Measurements from ENCODE around the gene CLN6.

CLN6 gene
- total RNA-seq: 4.3 to 12.6 (median 7.3) reads per million in 4 donors

DNA sequence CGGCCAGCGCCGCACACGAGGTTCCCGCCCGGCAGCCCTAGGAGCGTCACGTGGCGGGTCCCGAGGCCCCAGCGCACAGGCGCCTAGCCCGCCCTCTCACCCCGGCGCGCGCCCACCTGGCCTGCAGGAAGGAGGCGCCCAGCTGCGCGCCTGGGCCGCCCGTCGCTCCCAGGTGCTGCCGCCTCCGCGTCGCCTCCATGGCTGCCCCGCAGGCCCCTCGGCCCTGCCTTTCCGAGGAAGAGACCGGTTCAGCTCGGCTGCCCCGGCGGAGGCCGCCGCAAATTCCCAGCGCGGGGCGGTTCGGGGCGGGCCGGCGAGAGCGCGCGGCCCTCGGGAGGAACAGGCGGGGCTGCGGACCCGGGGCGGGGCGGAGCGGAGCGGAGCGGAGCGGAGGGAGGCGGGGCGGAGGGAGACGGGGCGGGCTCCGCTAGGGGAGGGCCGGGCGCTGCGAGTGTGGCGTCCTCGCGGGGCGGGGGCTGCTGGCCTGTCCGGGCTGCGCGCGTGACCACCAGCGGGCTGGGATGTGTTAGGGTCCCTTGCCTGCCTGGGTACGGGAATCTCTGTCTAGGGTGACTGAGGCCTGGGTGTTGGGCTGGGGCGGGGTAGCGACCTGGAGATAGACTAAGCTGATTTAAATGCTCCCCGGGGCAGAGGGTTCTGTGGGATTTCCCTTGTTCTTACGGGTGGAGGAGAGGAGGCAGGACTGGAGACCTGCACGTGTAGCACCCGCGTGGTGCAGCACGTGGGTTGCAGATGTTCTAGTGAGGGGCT lies at the start of gene CLN6:
Gene CLN6 (minus strand): TSS at position 343 of the 771 bp plus-strand sequence. CDS start 144 bp downstream, at position 199.
- DNase-seq: peak; percentile 62 to 79 (median 72)

DNA sequence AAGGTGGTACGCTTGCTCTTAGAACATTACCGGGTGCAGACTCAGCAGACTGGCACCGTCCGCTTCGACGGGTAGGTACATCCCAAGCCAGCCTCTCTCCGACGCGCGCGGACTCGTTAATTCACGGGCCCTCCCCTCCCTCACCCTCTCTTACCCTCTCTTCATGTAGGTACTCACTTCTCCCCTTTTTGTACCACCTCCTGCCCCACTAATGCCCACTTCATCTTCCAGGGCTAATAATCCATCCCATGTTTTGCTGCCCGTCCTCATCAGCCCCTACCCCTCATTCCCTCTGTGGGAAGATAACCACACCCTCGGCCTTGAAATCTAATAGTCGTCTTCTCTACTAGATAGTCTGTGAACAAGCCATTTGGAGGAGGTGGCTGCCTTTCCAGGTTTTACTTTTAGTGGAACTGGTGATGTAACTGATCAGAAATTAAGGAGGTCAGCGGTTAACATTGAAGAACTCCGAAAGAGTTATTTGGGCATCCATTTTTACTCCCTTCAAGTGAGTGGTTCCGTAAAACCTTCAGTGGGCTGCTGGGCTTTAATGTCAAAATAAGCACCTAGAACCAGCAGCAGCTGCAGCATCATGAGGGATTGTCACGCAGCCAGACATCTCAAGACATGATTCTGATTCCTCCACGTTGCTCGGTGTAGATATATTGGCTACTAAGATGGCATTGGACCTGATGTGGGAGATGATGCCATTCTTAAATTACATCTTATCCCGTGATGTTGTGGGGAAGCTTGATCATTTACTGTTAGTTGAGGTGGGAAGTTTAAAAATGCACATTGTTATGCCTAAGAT lies 49.3 kb upstream of the CLN6 start:
- DNase-seq: peak in 1 of 5 donors; percentile 11

- peak in 1 of 5 donors; percentile 70 for DNase-seq
Measured at GRCh38 chr15:68278345-68278594, 48.7 kb upstream of the CLN6 start.

- DNase-seq: peak; percentile 78 to 93 (median 85)
Measured at GRCh38 chr15:68277603-68278344, 48.2 kb upstream of the CLN6 start, which contains the start of gene FEM1B. TSS of gene FEM1B (plus strand) at chr15:68277745. CDS start at chr15:68278418, 673 bp downstream.

GRCh38 chr15:68277131-68277602 lies 47.6 kb upstream of the CLN6 start:
- no peak for DNase-seq

GRCh38 chr15:68276668-68277067 lies 47.1 kb upstream of the CLN6 start:
- no peak for DNase-seq

DNA sequence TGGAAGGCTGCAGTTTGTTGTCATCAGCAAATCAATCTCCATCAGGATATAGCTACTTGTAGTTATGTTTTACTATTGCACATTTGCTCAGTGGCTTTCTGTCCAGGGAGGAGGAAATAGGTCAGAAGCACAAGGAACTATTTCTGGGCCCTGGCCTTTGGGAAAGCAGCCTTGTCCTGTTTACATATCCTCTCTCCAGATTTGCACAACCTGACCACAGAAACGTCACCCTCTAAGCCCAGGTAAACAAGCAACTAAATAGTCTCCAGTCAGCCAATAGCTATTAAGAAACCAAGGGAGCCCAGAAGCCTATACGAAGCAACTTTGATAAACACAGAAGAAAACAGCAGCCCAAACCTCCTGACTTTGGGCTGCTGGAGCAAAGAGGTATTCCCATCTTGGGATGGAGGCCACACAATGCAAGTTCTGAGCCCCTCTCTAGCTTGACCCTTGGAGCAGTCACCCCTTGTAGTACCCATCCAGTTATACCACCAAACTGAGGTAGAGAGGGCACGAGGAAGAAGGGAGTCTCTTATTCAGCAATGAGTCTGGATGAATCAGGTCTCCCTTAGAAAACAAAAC lies 45.7 kb upstream of the CLN6 start:
- no peak for DNase-seq

GRCh38 chr15:68274201-68274848 lies 44.8 kb upstream of the CLN6 start:
- no peak for DNase-seq

DNA sequence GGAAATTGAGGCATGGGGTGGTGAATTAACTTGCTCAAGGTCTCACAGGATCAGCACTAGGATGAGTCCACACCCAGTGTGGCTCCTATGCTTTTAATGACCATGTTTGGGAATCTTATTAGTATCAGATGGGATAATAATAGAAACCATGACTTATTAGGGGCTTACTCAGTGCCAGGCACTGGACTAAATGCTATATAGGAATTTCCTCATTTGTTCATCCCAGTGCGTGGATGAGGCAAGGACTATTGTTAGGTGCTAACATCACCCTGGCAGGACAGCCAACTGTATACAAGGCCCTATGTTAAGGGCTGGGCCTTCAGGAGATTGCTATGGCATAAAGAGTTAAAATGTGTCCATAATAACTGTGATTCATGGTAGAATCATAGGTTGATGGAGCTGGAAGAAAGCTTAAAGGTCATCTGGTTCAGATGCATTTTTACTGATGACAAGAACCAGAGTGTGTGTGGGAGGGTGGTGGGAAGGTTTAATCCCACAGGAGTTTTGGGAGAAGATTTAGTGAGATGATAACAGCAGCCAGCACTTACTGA lies 43.3 kb upstream of the CLN6 start:
- no peak for DNase-seq

DNA sequence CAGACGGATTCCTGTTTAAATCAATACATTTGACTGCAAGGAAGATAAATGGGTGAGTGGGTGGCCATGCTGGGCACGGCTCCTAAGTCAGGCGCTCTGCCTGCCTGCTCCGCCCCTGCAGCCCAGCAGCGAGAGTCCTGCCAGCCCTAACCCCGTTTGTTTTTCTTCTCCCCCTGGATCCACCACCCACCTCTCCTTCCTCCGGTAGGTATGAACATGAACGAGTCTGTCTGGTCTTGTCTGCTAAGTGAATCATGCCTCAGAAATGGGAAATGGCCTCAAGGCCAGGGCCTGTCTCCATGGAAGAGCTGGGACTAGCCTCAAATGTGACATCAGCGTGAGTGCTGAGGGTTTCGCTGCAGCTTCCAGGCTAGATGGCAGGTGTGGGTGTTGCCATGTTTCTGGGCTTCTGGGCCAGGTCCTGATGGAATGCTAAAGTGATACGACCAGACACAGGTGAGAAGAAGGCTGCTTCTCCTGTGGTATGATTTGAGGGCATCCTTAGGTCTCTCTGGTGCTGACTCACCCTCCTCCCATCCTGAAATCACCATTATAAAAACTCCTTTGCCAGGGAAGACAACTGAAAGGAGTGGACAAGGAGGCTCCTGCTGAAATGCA lies 42.4 kb upstream of the CLN6 start:
- DNase-seq: no peak

GRCh38 chr15:68268405-68268804 lies 38.9 kb upstream of the CLN6 start:
- DNase-seq: no peak

DNA sequence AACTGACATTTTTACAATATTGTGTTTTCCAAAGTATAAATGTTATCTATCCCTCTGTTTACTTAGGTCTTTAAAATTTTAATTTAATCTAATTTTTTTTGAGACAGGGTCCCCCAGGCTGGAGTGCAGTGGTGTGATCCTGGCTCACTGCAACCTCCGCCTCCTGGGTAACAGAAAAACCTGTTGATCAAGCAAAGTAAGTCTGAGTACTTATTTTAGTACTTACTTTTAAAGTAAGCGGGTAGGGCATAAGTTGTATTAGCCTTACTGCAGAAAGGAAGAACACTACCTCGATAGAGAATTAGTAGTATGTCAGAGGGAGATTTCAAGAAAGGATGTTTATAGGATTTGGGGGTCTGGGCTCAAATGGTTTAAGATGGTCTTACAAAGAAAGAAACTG lies 36.1 kb upstream of the CLN6 start:
- no peak for DNase-seq

DNA sequence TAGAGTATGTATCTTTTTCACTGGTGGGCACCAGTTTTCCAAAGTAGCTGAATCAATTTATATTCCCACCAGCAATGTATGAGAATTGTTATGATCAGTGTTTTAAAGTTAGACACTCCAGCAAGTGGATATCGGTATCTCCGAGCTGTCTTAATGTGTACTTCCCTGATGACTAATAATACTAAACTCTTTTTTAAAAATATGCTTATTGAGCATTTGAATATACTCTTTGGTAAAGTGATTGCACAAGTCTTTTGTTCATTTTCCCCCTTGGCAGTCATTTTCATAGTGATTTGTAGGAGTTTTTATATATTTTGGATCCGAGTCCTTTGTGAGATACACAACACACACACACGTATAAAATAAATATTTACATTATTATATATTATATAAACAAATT lies 35.6 kb upstream of the CLN6 start:
- DNase-seq: no peak

- DNase-seq: no peak
Measured at GRCh38 chr15:68264282-68264681, 34.8 kb upstream of the CLN6 start.

DNA sequence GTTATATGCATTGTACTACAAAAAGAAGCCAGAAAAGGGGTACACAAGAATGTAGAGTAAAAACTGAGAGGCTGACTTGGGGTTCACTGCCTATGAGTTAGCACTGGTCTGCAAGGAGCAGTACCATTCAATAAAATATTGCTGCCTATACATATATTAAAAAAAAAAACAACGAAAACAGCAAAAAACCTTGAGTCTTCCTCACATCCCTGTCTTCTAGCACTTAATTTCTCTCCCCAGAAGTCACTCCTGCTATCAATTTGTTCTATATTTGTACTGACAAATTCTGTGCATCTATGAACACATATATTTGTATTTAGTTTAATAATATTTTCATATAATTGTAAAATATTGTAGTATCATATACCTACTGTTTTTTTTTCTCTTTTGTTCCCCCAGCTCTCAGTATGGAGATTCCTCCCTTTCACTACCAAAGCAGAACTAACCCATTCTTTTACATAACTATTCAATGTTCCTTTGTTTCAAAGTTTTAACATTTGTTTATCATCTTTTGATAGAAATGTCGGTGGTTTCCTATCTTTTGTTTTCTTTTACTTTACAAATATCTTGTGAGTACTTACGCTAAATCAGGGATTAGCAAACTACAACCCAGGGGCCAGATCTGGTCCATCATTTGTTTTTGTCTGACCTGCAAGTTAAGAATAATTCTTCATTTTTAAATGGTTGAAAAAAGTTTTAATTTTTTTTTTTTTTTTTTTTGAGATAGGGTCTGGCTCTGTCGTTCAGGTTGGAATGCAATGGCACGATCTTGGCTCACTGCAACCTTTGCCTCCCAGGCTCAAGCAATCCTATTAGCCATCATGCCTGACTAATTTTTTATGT lies 33.2 kb upstream of the CLN6 start:
- no peak for DNase-seq

DNA sequence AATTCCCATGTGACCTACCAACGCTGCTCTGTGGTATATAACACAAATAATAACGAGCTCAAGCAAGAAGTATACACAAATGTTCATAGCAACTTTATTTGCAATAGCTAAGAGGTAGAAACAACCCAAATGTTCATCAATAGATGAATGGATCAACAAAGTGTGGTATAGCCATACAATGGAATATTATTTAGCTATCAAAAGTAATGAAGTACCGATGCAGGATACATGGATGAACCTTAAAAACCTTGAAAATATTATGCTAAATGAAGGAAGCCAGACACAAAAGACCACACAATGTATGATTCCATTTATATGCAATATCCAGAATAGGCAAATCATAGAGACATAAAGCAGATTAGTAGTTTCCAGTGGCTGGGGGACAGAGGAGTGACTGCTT lies 32.5 kb upstream of the CLN6 start:
- no peak for DNase-seq

- no peak for DNase-seq
Measured at GRCh38 chr15:68261241-68261640, 31.7 kb upstream of the CLN6 start.

- no peak for DNase-seq
Measured at GRCh38 chr15:68259883-68260282, 30.4 kb upstream of the CLN6 start.

- no peak for DNase-seq
Measured at GRCh38 chr15:68258692-68259091, 29.2 kb upstream of the CLN6 start.

DNA sequence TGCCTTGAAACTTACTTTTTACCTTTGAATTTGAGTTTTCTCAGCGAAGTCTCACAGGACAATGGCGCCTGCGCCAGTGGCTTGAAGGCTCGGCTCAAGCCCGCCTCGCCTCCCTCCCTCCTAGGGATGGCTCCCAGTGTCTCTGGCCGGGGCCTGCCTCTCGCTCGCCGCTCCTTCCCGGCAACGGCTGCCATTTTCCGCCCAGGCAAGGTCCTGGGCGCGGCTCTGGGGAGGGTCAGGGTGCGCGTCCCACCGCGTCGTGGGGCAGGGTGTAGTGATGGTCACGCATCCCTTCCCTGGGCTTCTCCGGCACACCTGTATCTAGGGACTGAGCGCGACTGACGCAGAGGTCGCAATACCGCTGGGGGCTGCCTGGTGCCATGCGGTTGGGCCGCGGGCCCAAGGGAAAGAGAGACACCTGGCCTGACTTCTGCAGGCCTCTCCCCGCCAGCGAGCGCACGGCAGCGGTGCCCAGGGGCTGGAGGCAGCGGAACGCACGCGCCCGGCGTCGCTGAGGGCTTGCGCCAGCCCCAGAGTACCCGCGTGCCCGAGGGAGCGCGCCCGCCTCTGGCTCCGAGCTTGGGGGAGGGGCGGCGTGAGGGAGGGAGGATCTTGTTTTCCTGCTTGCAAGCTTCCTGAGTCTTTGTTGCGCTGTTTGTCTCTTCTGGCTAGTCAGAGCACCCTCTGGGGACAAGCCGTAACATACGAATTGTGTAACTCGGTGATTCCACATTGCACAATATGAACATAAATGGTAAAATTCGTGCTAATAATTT lies 27.3 kb upstream of the CLN6 start:
- peak in 4 of 5 donors; percentile 21 to 60 (median 39) for DNase-seq
